Occipital lobe (tissue), 2 donors: ENCODE results near the gene PALS2. TPM values are rescaled to one million over a fixed set of nuclear protein-coding genes. Genes with fewer than 3 reads are reported as not detected.

ENCODE experiments used
- DNase-seq: peaks from one replicate; lab custom pipeline; 2025; lab: John Stamatoyannopoulos, UW
- total RNA-seq: library from RNA; depleted of rRNA; stranded (reverse); fragments of >200 nt; gene quantifications from one replicate; pipeline ENCODE4 v1.2.3, GENCODE V29; 2014

PALS2 gene
- 422 TPM for total RNA-seq

GRCh38 chr7:24572997-24573553 lies at the start of gene PALS2:
PALS2 (plus strand) TSS chr7:24573452; CDS start chr7:24623668, 50,216 bp downstream.
- peak; percentile 59 for DNase-seq

- no peak for DNase-seq
These were observed 42.0 kb upstream of the PALS2 start for GRCh38 chr7:24531255-24531654.

GRCh38 chr7:24536682-24537081 lies 36.6 kb upstream of the PALS2 start:
- DNase-seq: no peak

- no peak for DNase-seq
These were observed 32.3 kb upstream of the PALS2 start for GRCh38 chr7:24540956-24541355.

GRCh38 chr7:24545215-24545614 lies 28.0 kb upstream of the PALS2 start:
- no peak for DNase-seq

- DNase-seq: no peak
These were observed 24.9 kb upstream of the PALS2 start for GRCh38 chr7:24548390-24548789.

GRCh38 chr7:24549991-24550390 lies 23.3 kb upstream of the PALS2 start:
- no peak for DNase-seq

- DNase-seq: no peak
These were observed 18.1 kb upstream of the PALS2 start for GRCh38 chr7:24555184-24555583.

GRCh38 chr7:24555719-24556118 lies 17.5 kb upstream of the PALS2 start:
- no peak for DNase-seq

- DNase-seq: no peak
These were observed 12.5 kb upstream of the PALS2 start for GRCh38 chr7:24560772-24561171.

GRCh38 chr7:24566274-24566673 lies 7.0 kb upstream of the PALS2 start:
- no peak for DNase-seq

- no peak for DNase-seq
These were observed 2.3 kb upstream of the PALS2 start for GRCh38 chr7:24570983-24571382.

- DNase-seq: no peak
These were observed 1.2 kb upstream of the PALS2 start for GRCh38 chr7:24572016-24572392.

- DNase-seq: peak; percentile 34
These were observed 757 bp upstream of the PALS2 start for GRCh38 chr7:24572393-24572996.

- DNase-seq: peak; percentile 36
These were observed 494 bp downstream of the PALS2 start for GRCh38 chr7:24573554-24574338.

- DNase-seq: peak; percentile 14
These were observed 1.1 kb downstream of the PALS2 start for GRCh38 chr7:24574386-24574785.

GRCh38 chr7:24574950-24575349 lies 1.7 kb downstream of the PALS2 start:
- DNase-seq: no peak

- no peak for DNase-seq
These were observed 3.1 kb downstream of the PALS2 start for GRCh38 chr7:24576171-24577025.

GRCh38 chr7:24578052-24578451 lies 4.8 kb downstream of the PALS2 start:
- no peak for DNase-seq

GRCh38 chr7:24580283-24580946 lies 7.2 kb downstream of the PALS2 start:
- DNase-seq: no peak

- no peak for DNase-seq
These were observed 8.9 kb downstream of the PALS2 start for GRCh38 chr7:24582166-24582565.
